K562 treated with DMSO at 1 percent for 4 hours (cell line): Measurements from ENCODE around the gene L1TD1. TPM values are rescaled to one million over a fixed set of nuclear protein-coding genes. Genes with fewer than 3 reads are reported as not detected.

ENCODE experiments used
- total RNA-seq: library from RNA; unstranded; fragments of 300-600 nt; gene quantifications from 2 replicates; pipeline ENCODE4 v1.2.3, GENCODE V29; 2022; ENCODE audit not compliant: insufficient read depth

Gene L1TD1
- total RNA-seq = not detected in 2 replicates

GRCh38 chr1:62194651-62195544 lies at the start of gene L1TD1:
Gene L1TD1 (plus strand): TSS chr1:62194849. CDS start chr1:62206629, 11,780 bp downstream.

Other genes starting within 250 kb of the L1TD1 start
- not detected in 2 replicates for gene KANK4, start 124.6 kb downstream of the L1TD1 start, total RNA-seq
- 25.6 and 30.4 TPM in 2 replicates for gene USP1, start 242.2 kb downstream of the L1TD1 start, total RNA-seq